Neuronal stem cell (in vitro differentiated cells): ENCODE results near the gene TFEC.

Source experiments
- DNase-seq: peaks from one replicate; pipeline ENCODE4 v3.0.0-alpha.2; 2013; ENCODE audit warnings: low spot score
- H2AFZ ChIP-seq: one replicate; pipeline ENCODE4 v1.6.1; 2013; ENCODE audit warnings: mild to moderate bottlenecking, low read length, inconsistent platforms
- H2AK5ac ChIP-seq: 2 replicates; pipeline ENCODE4 v1.6.1; 2013; ENCODE audit warnings: low read depth, mild to moderate bottlenecking, inconsistent platforms, low read length, moderate library complexity, mixed read lengths
- H2BK120ac ChIP-seq: 2 replicates; pipeline ENCODE4 v1.6.1; 2013; ENCODE audit warnings: low read depth, mild to moderate bottlenecking, inconsistent platforms, low read length, moderate library complexity, mixed read lengths
- H2BK12ac ChIP-seq: one replicate; pipeline ENCODE4 v1.6.1; 2013; ENCODE audit warnings: low read length, inconsistent platforms
- H2BK15ac ChIP-seq: 2 replicates; pipeline ENCODE4 v1.6.1; 2013; ENCODE audit warnings: mild to moderate bottlenecking, low read length, inconsistent platforms, mixed read lengths
- H2BK5ac ChIP-seq: one replicate; pipeline ENCODE4 v1.6.1; 2013; ENCODE audit warnings: inconsistent platforms, mild to moderate bottlenecking, low read length, moderate library complexity
- H3K14ac ChIP-seq: one replicate; pipeline ENCODE4 v1.6.1; 2013; ENCODE audit warnings: low read length, inconsistent platforms
- H3K18ac ChIP-seq: 2 replicates; pipeline ENCODE4 v1.6.1; 2013; ENCODE audit warnings: low read length, inconsistent platforms
- H3K23ac ChIP-seq: 2 replicates; pipeline ENCODE4 v1.6.1; 2013; ENCODE audit warnings: low read depth, mild to moderate bottlenecking, mixed read lengths, low read length, inconsistent platforms; ENCODE audit not compliant: poor library complexity
- H3K27ac ChIP-seq: replicated peaks from 3 replicates; pipeline ENCODE4 v1.5.1; 2013; ENCODE audit warnings: low read length, inconsistent platforms
- H3K27me3 ChIP-seq, 3 experiments: 2 replicates each; pipeline ENCODE4 v1.6.1; 2013; ENCODE audit warnings: low read length in 3 of 3, mild to moderate bottlenecking in 2 of 3, inconsistent platforms in 1 of 3, low read depth in 1 of 3, mixed read lengths in 1 of 3, moderate library complexity in 1 of 3; ENCODE audit not compliant: control insufficient read depth in 3 of 3, insufficient read depth in 3 of 3
- H3K36me3 ChIP-seq, 2 donors: replicated peaks in 1 of 2; 2 replicates each; pipeline ENCODE4 v1.6.1; 2013; ENCODE audit warnings: low read length in 2 of 2; ENCODE audit not compliant: control insufficient read depth in 2 of 2, insufficient read depth in 2 of 2
- H3K4ac ChIP-seq: 2 replicates; pipeline ENCODE4 v1.6.1; 2013; ENCODE audit warnings: inconsistent platforms, mild to moderate bottlenecking, low read length, moderate library complexity
- H3K4me1 ChIP-seq, 2 donors: 1 replicate in 1 of 2; 2 replicates in 1 of 2; pipeline ENCODE4 v1.6.1; 2013; ENCODE audit warnings: low read length in 2 of 2, low read depth in 1 of 2; ENCODE audit not compliant: control insufficient read depth in 2 of 2, insufficient read depth in 1 of 2
- H3K4me2 ChIP-seq: one replicate; pipeline ENCODE4 v1.6.1; 2013; ENCODE audit warnings: mild to moderate bottlenecking, low read length, inconsistent platforms; ENCODE audit not compliant: insufficient read depth, poor library complexity, severe bottlenecking
- H3K4me3 ChIP-seq, 2 donors: 2 replicates each; pipeline ENCODE4 v1.5.1; 2013; ENCODE audit warnings: low read length in 2 of 2, mild to moderate bottlenecking in 2 of 2, inconsistent platforms in 1 of 2, moderate library complexity in 1 of 2
- H3K79me1 ChIP-seq: one replicate; pipeline ENCODE4 v1.6.1; 2013; ENCODE audit warnings: low read depth, mild to moderate bottlenecking, inconsistent platforms, low read length, moderate library complexity
- H3K9ac ChIP-seq: one replicate; pipeline ENCODE4 v1.6.1; 2013; ENCODE audit warnings: mild to moderate bottlenecking, low read depth, low read length, inconsistent platforms; ENCODE audit not compliant: poor library complexity
- H3K9me3 ChIP-seq, 2 donors: replicated peaks in 1 of 2; 2 replicates each; pipeline versions ENCODE3 to v1.6.1; 2013; ENCODE audit warnings: low read length in 2 of 2, mild to moderate bottlenecking in 2 of 2, inconsistent platforms in 1 of 2, low read depth in 1 of 2, mixed read lengths in 1 of 2, moderate library complexity in 1 of 2; ENCODE audit not compliant: control insufficient read depth in 2 of 2, insufficient read depth in 1 of 2
- H4K8ac ChIP-seq: one replicate; pipeline ENCODE4 v1.6.1; 2013; ENCODE audit warnings: low read depth, mild to moderate bottlenecking, inconsistent platforms, low read length, moderate library complexity
- H4K91ac ChIP-seq: one replicate; pipeline ENCODE4 v1.6.1; 2013; ENCODE audit warnings: low read length, low read depth, mild to moderate bottlenecking, inconsistent platforms; ENCODE audit not compliant: poor library complexity
- WGBS, 2 donors: extraction: QIAGEN DNeasy Blood & Tissue Kit; methylation state at CpG; one replicate each; pipeline ENCODE4 v1.1.7; 2013; ENCODE audit warnings: missing lambda C conversion rate in 2 of 2, mixed read lengths in 1 of 2; ENCODE audit not compliant: insufficient read length in 2 of 2, insufficient replicate concordance in 1 of 2; ENCODE audit errors: extremely low coverage in 2 of 2; 5-methylcytosine and 5-hydroxymethylcytosine counted together

Gene TFEC

DNA sequence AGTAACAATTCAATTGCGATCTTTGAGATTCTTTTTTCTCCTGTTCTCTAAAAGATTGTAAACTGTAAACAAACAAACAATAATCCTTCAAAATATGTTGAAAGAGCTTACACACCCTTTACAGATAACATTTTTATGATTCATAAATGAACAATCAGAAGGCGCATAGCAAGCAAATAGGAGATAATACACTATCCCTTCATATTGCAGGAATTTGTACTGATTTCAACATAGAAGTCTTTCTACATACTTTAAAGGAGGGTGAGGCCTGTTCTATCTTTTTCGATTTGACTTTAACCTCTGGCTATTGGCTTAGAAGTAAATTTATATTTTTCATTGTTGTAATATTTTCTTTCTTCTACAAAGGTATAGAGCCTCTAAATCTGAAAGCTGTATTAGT, 57.2 kb downstream of the TFEC start:
- no peaks in the 10 kb centered on the region for H3K79me1 ChIP-seq
- H3K23ac ChIP-seq: no peak overlapping the region
- DNase-seq: no peak
- no peak overlapping the region for H2BK5ac ChIP-seq
- H3K36me3 ChIP-seq: no peaks in the 10 kb centered on the region
- no peak overlapping the region for H2BK15ac ChIP-seq
- H2BK120ac ChIP-seq: no peak overlapping the region
- no peak overlapping the region for H3K4me2 ChIP-seq
- no peak overlapping the region for H3K9ac ChIP-seq
- H4K91ac ChIP-seq: no peak overlapping the region
- no peak overlapping the region for H3K18ac ChIP-seq
- WGBS, 2 donors: no CpG with 5 or more reads among the region's 3 CpGs
- H3K4me3 ChIP-seq: no peak overlapping the region
- no peaks in the 10 kb centered on the region for H3K9me3 ChIP-seq
- H3K27ac ChIP-seq: no peak overlapping the region
- H3K4me1 ChIP-seq: no peaks in the 10 kb centered on the region
- no peaks in the 10 kb centered on the region for H3K27me3 ChIP-seq
- no peak overlapping the region for H2AK5ac ChIP-seq
- H2AFZ ChIP-seq: no peak overlapping the region
- H2BK12ac ChIP-seq: no peak overlapping the region
- no peak overlapping the region for H3K4ac ChIP-seq
- no peak overlapping the region for H3K14ac ChIP-seq
- H4K8ac ChIP-seq: no peak overlapping the region

DNA sequence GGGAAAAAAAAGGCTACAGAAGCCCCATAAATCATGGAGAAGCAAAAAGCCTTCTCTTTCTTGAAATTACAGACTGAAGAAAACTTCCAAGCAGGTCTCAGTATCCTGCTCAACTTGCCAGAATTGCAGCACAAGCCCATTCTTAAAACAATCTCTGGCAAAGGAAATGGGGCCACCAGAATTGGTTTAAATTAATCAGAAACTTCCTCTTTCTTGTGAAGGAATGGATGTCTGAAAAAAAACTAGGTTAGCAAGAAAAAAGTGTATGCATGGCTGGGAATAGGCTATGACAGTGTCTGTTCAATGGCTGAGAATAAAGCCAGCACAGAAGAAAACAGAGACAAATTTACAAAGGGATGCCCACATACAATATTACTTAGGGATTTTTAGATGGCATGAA, 59.1 kb downstream of the TFEC start:
- H2BK15ac ChIP-seq: no peak overlapping the region
- no peak overlapping the region for H3K18ac ChIP-seq
- no peak overlapping the region for H3K23ac ChIP-seq
- no peaks in the 10 kb centered on the region for H3K9me3 ChIP-seq
- no peaks in the 10 kb centered on the region for H3K27me3 ChIP-seq
- H2BK5ac ChIP-seq: no peak overlapping the region
- DNase-seq: no peak
- no peak overlapping the region for H2BK12ac ChIP-seq
- peak overlapping the region; percentile 62 for H2AFZ ChIP-seq
- H2BK120ac ChIP-seq: no peak overlapping the region
- no peak overlapping the region for H3K9ac ChIP-seq
- no peak overlapping the region for H3K27ac ChIP-seq
- H4K91ac ChIP-seq: no peak overlapping the region
- no peaks in the 10 kb centered on the region for H3K79me1 ChIP-seq
- H3K14ac ChIP-seq: no peak overlapping the region
- H4K8ac ChIP-seq: no peak overlapping the region
- no peak overlapping the region for H3K4me2 ChIP-seq
- peaks cover 0 to 3% of the 10 kb centered on the region in 2 donors for H3K4me1 ChIP-seq
- no peaks in the 10 kb centered on the region for H3K36me3 ChIP-seq
- H3K4ac ChIP-seq: no peak overlapping the region
- no peak overlapping the region for H2AK5ac ChIP-seq
- no peak overlapping the region for H3K4me3 ChIP-seq

DNA sequence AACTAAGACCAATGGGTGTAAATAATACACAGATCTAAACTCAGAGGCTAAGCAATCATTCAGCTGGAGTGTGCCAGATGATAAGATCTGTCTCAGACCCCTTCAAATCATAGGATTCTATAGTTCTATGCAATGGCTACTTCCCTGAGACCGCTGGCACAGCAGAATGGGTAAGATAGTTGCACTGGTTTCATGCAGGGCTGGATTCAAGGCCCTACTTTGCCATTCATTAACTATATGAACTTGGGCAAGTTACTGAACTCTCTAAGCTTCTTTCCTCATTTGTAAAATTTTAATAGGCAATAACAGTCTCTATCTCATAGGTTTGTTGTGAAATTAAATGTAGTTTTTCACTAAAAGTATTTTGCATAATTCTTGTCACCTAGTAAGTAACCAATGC, 62.0 kb downstream of the TFEC start:
- peaks cover 0 to 3% of the 10 kb centered on the region in 2 donors for H3K4me1 ChIP-seq
- H3K9ac ChIP-seq: no peak overlapping the region
- H3K9me3 ChIP-seq: no peaks in the 10 kb centered on the region
- H3K18ac ChIP-seq: no peak overlapping the region
- H2AK5ac ChIP-seq: no peak overlapping the region
- H4K91ac ChIP-seq: no peak overlapping the region
- no peak overlapping the region for H2BK5ac ChIP-seq
- H4K8ac ChIP-seq: no peak overlapping the region
- H3K23ac ChIP-seq: no peak overlapping the region
- H3K36me3 ChIP-seq: no peaks in the 10 kb centered on the region
- H2AFZ ChIP-seq: peak overlapping the region; percentile 58
- H2BK12ac ChIP-seq: no peak overlapping the region
- H2BK120ac ChIP-seq: no peak overlapping the region
- H3K14ac ChIP-seq: no peak overlapping the region
- no peak overlapping the region for H3K27ac ChIP-seq
- H2BK15ac ChIP-seq: no peak overlapping the region
- no peaks in the 10 kb centered on the region for H3K79me1 ChIP-seq
- H3K27me3 ChIP-seq: no peaks in the 10 kb centered on the region
- no peak overlapping the region for H3K4me2 ChIP-seq
- no peak for DNase-seq
- no peak overlapping the region for H3K4ac ChIP-seq
- no peak overlapping the region for H3K4me3 ChIP-seq
- no CpG with 5 or more reads among the region's 1 CpG for WGBS, 2 donors

- Histone ChIP-seq H3K27ac (no peak overlapping the region), H2AFZ (peak overlapping the region; percentile 58)
- no peak for DNase-seq
Observed at GRCh38 chr7:115968171-115968570, 62.4 kb downstream of the TFEC start.

More at GRCh38 chr7:115968171-115968570, 62.4 kb downstream of the TFEC start:
- Histone ChIP-seq H2BK15ac (no peak overlapping the region), H3K18ac (no peak overlapping the region), H3K4ac (no peak overlapping the region), H3K27me3 (no peaks in the 10 kb centered on the region), H2BK12ac (no peak overlapping the region), H3K4me2 (no peak overlapping the region), H4K91ac (no peak overlapping the region), H3K4me1 (peaks cover 0 to 3% of the 10 kb centered on the region in 2 donors), H2AK5ac (no peak overlapping the region), H2BK5ac (no peak overlapping the region), H3K9ac (no peak overlapping the region), H3K4me3 (no peak overlapping the region), H3K36me3 (no peaks in the 10 kb centered on the region), H3K23ac (no peak overlapping the region), H3K79me1 (no peaks in the 10 kb centered on the region), H4K8ac (no peak overlapping the region), H3K14ac (no peak overlapping the region), H3K9me3 (no peaks in the 10 kb centered on the region), H2BK120ac (no peak overlapping the region)
- WGBS, 2 donors: no CpG with 5 or more reads among the region's 1 CpG
